ENCODE measurements around the gene DEF6.
"Not testable (repeated sequence)": the region's sequence is repeated elsewhere in the genome, so short reads cannot be mapped to it uniquely, and the experiment has no call there.

DEF6 gene

DNA sequence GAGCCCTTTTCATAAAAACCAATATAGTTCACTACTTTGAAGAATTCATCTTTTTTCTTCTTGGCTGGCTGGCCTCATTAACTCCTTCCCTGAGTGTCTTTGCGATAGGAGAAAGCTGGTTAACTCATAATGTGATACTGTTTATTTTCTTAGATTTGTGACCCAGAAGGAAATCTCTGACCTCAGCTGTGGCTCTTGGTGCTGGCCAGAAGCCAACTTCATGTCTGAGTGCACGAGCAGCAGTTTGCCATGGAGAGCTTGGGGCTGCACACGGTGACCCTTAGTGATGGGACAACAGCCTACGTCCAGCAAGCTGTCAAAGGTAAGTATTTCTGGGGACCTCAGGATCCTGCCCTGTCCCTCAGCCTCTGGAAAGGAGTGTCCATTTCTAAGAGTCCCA lies 16.7 kb upstream of the DEF6 start:
- no peak for DNase-seq

DNA sequence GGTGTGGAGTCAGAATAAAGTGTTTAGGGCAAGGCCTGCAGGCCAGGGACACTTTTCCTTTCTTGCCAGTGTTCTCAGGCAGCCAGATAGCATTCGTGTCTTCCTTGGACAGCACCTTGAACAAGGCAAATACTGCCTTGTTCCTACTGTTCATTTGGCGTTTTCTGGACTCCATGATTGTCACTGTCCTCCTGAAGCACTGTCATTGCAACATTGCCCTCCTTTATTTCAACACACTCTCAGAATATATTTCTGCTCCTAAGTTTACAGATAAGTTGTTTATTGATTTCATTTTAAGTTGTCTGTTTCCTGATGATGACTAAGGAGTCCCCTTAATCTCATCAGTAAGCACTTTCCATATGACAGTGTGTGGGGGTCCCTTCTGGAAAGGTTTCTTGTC lies 15.1 kb upstream of the DEF6 start:
- no peak for DNase-seq

GRCh38 chr6:35283361-35283760 lies 14.3 kb upstream of the DEF6 start:
- no peak for DNase-seq

- DNase-seq = no peak
These were observed 9.8 kb upstream of the DEF6 start for GRCh38 chr6:35287671-35288396.

DNA sequence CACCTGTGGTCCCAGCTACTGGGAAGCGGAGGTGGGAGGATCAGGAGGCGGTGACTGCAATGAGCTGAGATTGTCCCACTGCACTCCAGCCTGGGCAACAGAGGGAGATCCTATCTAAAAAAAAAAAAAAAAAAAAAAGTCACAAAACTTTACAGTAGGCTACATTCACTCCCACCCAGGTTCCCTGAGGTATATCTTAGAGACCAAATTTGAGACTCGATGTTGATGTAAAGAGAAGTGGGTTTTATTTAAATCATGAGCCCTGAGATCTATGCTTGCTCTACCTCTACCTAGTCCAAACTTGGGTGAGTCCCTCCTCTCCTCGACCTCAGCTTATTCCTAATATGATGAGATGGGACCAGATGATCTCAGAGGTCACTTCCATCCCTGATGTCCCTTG lies 8.8 kb upstream of the DEF6 start:
- no peak for DNase-seq

DNA sequence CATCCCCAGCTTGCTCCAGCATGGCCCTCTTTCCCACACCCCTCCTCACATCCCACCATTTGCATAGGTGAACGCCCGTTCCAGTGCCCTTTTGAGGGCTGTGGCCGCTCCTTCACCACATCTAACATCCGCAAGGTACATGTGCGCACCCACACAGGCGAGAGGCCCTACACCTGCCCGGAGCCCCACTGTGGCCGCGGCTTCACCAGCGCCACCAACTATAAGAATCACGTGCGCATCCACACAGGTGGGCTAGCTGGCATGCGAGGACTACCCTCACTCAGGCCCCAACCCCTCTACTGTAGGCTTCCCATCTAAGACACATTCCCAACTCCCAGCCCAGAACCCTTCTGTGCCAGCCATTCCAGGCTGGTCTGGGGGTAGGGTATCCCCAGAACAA lies 6.1 kb upstream of the DEF6 start:
- DNase-seq = no peak

DNA sequence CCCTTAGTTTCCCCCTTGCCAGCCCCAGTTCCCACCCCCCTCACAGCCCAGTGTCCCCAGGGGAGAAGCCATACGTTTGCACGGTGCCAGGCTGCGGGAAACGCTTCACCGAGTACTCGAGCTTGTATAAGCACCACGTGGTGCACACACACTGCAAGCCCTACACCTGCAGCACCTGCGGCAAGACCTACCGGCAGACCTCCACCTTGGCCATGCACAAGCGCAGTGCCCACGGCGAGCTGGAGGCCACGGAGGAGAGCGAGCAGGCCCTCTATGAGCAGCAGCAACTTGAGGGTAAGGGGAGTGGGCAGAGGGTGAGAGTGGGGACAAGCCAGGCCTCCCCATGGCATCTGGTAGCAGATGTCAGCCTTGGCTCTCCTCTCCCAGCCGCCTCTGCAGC lies 5.1 kb upstream of the DEF6 start:
- DNase-seq = no peak

- no peak for DNase-seq
These were observed 3.9 kb upstream of the DEF6 start for GRCh38 chr6:35293681-35294080.

- DNase-seq = peak in 3 of 4 experiments; percentile 17 to 44 (median 21)
These were observed 3.2 kb upstream of the DEF6 start for GRCh38 chr6:35294308-35294945.

GRCh38 chr6:35295036-35295435 lies 2.6 kb upstream of the DEF6 start:
- no peak for DNase-seq

DNA sequence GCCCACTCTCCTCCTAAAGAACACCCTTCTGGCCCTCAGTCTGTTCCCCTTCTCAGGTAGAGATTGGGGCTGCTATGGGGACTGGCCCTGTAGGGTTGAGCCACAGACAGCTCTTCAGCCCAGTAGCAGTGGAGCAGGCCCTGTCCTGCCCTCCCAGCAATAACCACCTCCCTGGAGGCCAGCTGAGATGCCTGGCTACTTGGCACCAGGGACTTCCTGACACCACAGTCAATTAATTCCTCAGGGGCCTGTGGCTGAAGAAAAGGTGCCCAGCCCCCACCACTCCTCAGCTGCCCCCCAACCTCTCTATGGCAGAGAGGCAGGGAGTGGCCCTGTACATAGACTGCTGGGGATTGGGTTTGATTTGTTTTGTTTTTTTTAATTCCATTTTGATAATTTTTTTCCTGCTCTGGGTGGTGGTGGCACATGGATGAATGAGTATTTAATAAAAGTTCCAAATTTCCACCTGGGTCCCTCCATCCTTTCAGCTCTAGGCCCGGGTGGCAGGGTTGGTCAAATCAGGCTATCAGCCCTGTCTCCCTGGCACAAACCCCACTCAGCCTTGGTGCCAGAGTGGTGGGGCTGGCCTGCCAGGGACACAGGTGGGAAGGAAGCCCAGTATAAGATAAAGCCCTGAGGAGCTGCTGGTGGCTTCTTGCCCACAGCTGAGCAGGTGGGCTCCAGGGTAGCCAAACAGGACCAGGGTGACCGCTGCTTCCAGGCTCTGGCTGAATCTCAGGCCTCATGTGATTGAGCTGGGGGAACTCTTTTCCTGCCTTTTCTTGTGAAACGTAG lies 1.9 kb upstream of the DEF6 start:
- no peak for DNase-seq

- DNase-seq = no peak
These were observed 552 bp upstream of the DEF6 start for GRCh38 chr6:35296931-35297600.

DNA sequence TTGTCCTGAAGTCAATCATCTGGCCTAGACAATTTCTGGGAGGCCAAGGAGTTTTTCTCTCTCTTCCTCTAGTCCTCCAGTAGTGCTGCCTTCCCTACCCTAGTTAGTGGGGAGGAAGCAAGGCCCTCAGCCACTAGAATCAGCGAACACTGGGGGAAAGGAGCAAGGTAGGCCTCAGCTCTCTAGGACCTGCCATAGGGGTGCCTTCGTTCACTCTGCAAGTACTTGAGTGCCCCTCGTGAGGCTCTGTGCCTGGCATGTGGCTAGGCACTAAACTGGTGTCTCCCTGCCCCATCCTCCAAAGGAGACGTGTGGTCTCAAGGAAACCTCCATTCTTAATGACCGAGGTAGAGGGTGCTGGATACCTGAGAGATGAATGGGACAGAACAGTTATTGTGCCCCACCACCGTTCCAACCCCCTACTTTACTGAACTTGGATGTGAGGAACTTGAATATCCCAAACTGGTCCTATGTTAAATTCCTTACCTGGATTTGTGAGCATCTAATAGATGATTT lies 1.1 kb downstream of the DEF6 start:
- no peak for DNase-seq

- DNase-seq = peak in 1 of 4 experiments; percentile 12
These were observed 2.1 kb downstream of the DEF6 start for GRCh38 chr6:35299674-35300073.

DNA sequence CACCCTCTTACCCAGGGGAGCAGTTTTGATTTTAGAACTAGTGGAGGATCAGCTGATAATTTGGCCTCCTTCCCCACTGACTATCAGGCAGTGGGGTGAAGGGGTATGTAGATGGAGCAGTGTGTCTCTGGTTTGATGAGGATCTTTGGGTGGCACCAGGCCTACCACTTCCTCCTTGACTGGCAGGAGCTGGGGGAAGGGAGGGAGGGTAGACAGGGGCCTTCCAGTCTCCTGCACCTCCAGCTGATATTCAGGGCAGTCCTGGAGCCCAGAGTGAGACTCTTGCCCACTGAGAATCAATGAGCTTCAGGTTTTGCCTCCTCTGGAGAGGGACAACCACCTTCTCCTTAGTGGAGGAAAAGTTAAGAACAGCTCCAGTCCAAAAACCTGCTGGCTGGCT lies 3.2 kb downstream of the DEF6 start:
- peak in 2 of 4 experiments; percentile 23 to 38 for DNase-seq

DNA sequence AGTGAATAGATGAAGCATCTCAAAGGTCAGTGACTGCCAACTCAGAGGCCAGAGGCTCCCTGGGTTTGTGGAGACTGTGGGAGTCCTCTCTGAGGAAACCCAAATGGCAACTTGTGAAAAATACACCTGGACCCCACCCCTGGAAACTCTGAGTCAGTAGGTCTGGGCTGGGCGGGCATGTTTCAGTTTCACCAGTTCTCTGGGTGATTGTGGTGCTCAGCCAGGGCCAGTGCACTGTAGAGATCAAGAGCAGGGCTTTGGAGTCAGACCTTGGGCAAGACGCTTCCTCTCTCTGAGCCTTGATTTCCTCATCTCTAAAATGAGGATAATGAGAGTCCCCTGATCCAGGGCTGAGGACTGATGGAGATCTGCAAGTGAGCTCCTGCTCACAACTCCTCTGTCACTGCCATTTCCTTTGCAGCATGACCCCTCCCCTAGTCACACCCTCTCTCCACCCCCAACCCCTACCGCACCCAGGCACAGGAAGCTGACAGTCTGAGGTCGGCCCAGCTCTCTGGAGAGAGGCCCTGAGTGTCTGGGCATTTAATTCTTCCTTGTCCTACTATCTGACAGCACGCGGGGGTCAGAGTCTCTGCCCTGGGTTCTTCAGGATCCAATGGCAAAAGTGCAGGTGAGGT lies 5.1 kb downstream of the DEF6 start:
- peak; percentile 32 to 77 (median 56) for DNase-seq

DNA sequence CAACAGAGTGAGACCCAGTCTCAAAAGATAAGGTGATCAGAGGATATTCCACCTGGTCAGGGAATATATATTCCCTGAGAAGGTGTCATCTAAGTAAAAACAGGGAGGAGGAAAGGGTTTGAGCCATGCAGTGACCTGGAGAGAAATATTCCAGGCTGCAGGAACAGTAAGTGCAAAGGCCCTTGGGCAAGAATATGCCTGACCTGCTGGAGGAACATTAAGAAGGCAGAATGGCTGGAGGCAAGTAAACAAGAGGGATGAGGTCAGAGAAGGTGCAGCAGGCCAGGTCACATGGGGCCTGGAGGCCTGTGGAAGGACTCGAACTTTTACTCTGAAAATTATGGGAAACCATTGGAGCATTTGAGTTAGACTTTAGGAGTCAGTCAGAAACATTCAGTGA lies 6.7 kb downstream of the DEF6 start:
- no peak for DNase-seq

- DNase-seq = no peak
These were observed 7.5 kb downstream of the DEF6 start for GRCh38 chr6:35305117-35305516.

- not testable (repeated sequence) for DNase-seq
These were observed 9.5 kb downstream of the DEF6 start for GRCh38 chr6:35307138-35307537.

DNA sequence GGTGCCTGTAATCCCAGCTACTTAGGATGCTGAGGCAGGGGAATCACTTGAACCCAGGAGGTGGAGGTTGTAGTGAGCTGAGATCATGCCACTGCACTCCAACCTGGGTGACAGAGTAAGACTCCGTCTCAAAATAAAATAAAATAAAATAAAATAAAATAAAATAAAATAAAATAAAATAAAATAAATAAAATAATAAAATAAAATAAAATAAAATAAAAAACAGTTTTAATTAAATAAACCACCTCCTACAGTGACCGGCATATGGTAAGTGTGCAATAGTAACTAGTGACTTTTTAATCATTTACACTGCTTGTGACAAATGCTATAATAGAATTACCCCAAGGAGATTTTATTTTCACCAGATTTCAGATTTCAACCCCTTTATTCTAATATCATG lies 10.9 kb downstream of the DEF6 start:
- DNase-seq = not testable (repeated sequence)

DNA sequence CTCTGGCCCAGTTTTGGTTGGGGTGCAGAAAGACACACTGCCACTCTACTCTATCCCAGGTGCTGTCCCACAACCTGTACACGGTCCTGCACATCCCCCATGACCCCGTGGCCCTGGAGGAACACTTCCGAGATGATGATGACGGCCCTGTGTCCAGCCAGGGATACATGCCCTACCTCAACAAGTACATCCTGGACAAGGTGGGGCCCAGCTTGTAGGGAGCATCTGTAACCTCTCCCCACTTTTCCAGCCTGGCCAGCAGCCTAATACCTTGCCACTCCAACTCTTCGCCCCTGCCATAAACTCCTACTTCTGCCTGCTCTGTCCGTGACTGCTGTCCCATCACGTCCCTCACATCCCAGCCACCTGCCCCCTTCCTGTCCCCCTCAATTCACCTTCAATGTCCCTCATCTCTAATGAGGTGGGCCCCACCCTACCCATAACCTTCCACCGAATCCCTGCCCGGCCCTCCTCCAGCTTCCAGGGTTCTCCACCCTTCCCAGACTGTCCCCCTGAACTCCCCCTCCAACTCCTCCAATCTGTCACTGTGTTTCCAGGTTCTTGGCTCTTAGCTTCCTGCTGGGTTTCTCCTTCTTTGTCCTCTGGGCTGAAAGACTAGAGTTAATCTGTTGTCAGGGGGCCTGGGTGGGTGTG lies 12.1 kb downstream of the DEF6 start:
- DNase-seq = no peak

- DNase-seq = peak in 1 of 4 experiments; percentile 18
These were observed 12.7 kb downstream of the DEF6 start for GRCh38 chr6:35310265-35310831.
